Measurements from ENCODE around the gene DRG1.
"Not testable (repeated sequence)": the region's sequence is repeated elsewhere in the genome, so short reads cannot be mapped to it uniquely, and the experiment has no call there.

Gene DRG1

DNA sequence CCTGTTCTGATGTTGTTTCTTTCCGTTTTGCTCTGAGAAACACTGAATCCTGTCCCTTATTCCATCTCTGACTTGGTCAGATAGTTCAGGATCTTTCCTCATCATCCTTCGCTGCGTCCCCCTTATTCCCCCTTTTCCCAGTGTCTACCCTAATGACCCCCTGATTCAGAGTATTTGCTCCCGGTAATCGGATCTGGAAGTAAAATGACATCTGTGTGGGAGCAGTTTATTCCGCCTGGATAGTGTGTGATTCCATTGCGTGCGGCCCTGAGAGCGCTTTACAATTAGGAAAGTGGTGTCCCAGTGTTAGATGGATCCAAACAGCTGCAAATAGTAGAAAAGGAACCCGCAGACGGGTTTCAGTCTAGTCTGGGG lies 606 bp downstream of the DRG1 start:
- peaks cover 7% of the 10 kb centered on the region for H3K36me3 Mint-ChIP-seq
- H3K4me1 Mint-ChIP-seq = peaks cover 7% of the 10 kb centered on the region
- DNase-seq (ENCODE audit: low spot score in 2 of 2) (no peak), ATAC-seq (ENCODE audit: low read depth) (no peak)
- H3K4me3 Mint-ChIP-seq = peak overlapping the region; percentile 97
- H3K27me3 Mint-ChIP-seq = no peaks in the 10 kb centered on the region
- no peaks in the 10 kb centered on the region for H3K9me3 Mint-ChIP-seq
- peak overlapping the region; percentile 97 for H3K27ac Mint-ChIP-seq

- not testable (repeated sequence) for H3K9me3 Mint-ChIP-seq; H3K36me3 Mint-ChIP-seq; ATAC-seq (ENCODE audit: low read depth); DNase-seq (ENCODE audit: low spot score in 2 of 2); H3K27me3 Mint-ChIP-seq; H3K27ac Mint-ChIP-seq; H3K4me3 Mint-ChIP-seq
- H3K4me1 Mint-ChIP-seq = peaks cover 11% of the 10 kb centered on the region
These were observed 2.9 kb downstream of the DRG1 start for GRCh38 chr22:31402350-31402749.

GRCh38 chr22:31425331-31426050 lies 26.1 kb downstream of the DRG1 start:
- no peak for DNase-seq (ENCODE audit: low spot score in 2 of 2)
- Mint-ChIP-seq H3K4me3 (no peak overlapping the region), H3K9me3 (no peaks in the 10 kb centered on the region), H3K36me3 (peaks cover 39% of the 10 kb centered on the region), H3K27ac (peak overlapping the region; percentile 14), H3K4me1 (no peaks in the 10 kb centered on the region), H3K27me3 (no peaks in the 10 kb centered on the region)
- no peak for ATAC-seq (ENCODE audit: low read depth)

DNA sequence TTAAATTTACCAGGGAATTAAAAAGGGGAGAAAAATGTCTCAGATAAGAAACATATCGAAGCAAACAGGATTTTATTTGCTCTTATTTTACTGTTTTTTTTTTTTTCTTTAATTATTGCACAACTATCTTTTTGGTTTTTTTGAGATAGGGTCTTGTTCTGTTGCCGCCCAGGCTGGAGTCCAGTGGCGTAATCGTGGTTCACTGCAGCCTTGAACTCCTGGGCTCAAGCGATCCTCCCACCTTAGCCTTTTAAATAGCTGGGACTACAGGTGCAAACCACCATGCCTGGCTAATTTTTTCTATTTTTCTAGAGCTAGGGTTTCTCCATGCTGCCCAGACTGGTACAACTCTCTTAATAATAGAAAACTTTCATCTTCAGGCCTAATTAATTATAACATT lies 32.5 kb downstream of the DRG1 start:
- Mint-ChIP-seq H3K9me3 (no peaks in the 10 kb centered on the region), H3K27me3 (no peaks in the 10 kb centered on the region), H3K36me3 (peaks cover 42% of the 10 kb centered on the region), H3K4me1 (no peaks in the 10 kb centered on the region), H3K4me3 (no peak overlapping the region), H3K27ac (no peak overlapping the region)
- DNase-seq (ENCODE audit: low spot score in 2 of 2) (no peak), ATAC-seq (ENCODE audit: low read depth) (no peak)

GRCh38 chr22:31436132-31436531 lies 36.7 kb downstream of the DRG1 start:
- no peak overlapping the region for H3K27ac Mint-ChIP-seq
- no peaks in the 10 kb centered on the region for H3K27me3 Mint-ChIP-seq
- no peak overlapping the region for H3K4me3 Mint-ChIP-seq
- H3K4me1 Mint-ChIP-seq = no peaks in the 10 kb centered on the region
- ATAC-seq (ENCODE audit: low read depth) = no peak
- H3K36me3 Mint-ChIP-seq = peaks cover 37% of the 10 kb centered on the region
- no peaks in the 10 kb centered on the region for H3K9me3 Mint-ChIP-seq
- no peak for DNase-seq (ENCODE audit: low spot score in 2 of 2)

GRCh38 chr22:31439808-31440207 lies 40.4 kb downstream of the DRG1 start:
- H3K4me3 Mint-ChIP-seq = no peak overlapping the region
- DNase-seq (ENCODE audit: low spot score in 2 of 2) = no peak
- H3K27me3 Mint-ChIP-seq = no peaks in the 10 kb centered on the region
- peaks cover 43% of the 10 kb centered on the region for H3K36me3 Mint-ChIP-seq
- H3K4me1 Mint-ChIP-seq = no peaks in the 10 kb centered on the region
- no peaks in the 10 kb centered on the region for H3K9me3 Mint-ChIP-seq
- no peak overlapping the region for H3K27ac Mint-ChIP-seq
- no peak for ATAC-seq (ENCODE audit: low read depth)

DNA sequence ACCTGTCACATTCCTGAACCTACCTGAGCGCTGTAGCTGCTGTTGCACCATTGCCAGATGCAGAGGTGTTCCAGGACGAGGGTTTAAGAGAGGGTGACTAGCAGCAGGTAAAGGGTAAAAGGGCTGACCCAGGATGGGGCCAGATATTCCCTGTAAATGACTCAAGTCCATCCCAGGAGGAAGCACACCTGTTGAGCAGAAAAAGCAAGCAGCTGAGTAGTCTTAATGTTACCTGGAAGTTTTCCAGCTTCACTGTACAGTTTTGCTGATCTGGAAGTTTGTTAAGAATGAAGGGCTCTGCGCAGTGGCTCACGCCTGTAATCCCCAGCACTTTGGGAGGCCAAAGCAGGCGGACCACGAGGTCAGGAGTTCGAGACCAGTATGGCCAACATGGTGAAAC lies 41.3 kb downstream of the DRG1 start:
- Mint-ChIP-seq H3K9me3 (no peaks in the 10 kb centered on the region), H3K36me3 (peaks cover 40% of the 10 kb centered on the region), H3K27ac (no peak overlapping the region), H3K27me3 (no peaks in the 10 kb centered on the region), H3K4me1 (no peaks in the 10 kb centered on the region), H3K4me3 (no peak overlapping the region)
- ATAC-seq (ENCODE audit: low read depth) (no peak), DNase-seq (ENCODE audit: low spot score in 2 of 2) (no peak)

- Mint-ChIP-seq H3K27ac (no peak overlapping the region), H3K27me3 (no peaks in the 10 kb centered on the region), H3K36me3 (peaks cover 40% of the 10 kb centered on the region), H3K4me3 (no peak overlapping the region), H3K9me3 (no peaks in the 10 kb centered on the region), H3K4me1 (no peaks in the 10 kb centered on the region)
- no peak for DNase-seq (ENCODE audit: low spot score in 2 of 2)
- ATAC-seq (ENCODE audit: low read depth) = no peak
These were observed 42.2 kb downstream of the DRG1 start for GRCh38 chr22:31441652-31442051.

DNA sequence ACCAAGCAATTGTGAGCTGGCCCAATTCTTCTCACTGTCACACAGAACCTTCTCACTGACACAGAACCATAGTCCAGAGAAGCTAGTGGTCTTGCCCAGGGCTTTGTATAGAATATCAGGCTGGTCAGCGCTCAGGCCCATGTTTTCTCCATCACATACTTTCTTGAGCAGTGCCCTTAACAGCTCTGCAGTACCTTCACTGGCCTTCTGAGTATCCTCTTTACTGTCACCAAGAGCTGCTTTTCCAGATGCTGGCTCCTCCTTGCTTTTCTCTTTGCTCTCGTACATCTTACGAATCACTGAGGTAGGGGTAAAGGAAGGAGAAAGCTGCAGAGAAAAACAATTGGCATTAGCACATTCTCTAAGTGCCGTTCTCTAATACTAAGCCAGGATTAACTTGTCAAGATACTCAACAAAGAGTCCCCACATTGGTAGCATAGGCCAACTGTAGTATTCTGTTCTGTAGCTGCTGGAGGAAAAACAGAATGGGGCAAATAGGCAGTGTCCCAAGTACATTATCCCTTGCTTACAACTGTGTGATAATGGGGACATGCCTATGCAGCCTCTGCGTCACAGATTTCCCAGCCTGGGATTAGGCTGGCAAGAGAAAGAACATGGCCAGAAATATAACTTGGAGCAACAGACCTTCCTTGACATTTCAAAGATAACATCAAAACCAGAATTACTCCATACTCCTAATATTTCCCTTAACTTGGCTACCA lies 43.5 kb downstream of the DRG1 start:
- no peak overlapping the region for H3K4me3 Mint-ChIP-seq
- H3K9me3 Mint-ChIP-seq = no peaks in the 10 kb centered on the region
- no peaks in the 10 kb centered on the region for H3K4me1 Mint-ChIP-seq
- H3K36me3 Mint-ChIP-seq = peaks cover 31% of the 10 kb centered on the region
- no peak overlapping the region for H3K27ac Mint-ChIP-seq
- ATAC-seq (ENCODE audit: low read depth) (no peak), DNase-seq (ENCODE audit: low spot score in 2 of 2) (no peak)
- H3K27me3 Mint-ChIP-seq = no peaks in the 10 kb centered on the region

DNA sequence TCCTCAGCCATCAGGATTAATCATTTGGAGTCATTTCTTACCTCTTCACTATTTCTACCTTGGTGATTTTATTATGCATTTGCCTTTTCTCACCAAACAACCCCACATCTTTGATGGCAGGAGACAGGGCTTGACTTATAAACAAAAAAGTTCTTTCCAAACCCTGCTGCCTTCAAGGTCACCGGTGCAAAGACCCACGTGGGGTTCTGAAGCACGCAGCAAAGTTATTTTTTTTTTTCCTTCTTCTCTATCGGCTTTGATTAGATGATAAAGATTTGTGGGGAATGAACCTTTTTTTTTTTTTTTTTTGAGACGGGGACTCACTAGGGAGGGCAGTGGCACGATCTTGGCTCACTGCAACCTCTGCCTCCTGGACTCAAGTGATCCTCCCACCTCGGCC lies 44.1 kb downstream of the DRG1 start:
- H3K9me3 Mint-ChIP-seq = no peaks in the 10 kb centered on the region
- H3K27me3 Mint-ChIP-seq = no peaks in the 10 kb centered on the region
- H3K27ac Mint-ChIP-seq = no peak overlapping the region
- no peak for DNase-seq (ENCODE audit: low spot score in 2 of 2)
- no peaks in the 10 kb centered on the region for H3K4me1 Mint-ChIP-seq
- ATAC-seq (ENCODE audit: low read depth) = no peak
- no peak overlapping the region for H3K4me3 Mint-ChIP-seq
- H3K36me3 Mint-ChIP-seq = peaks cover 29% of the 10 kb centered on the region

DNA sequence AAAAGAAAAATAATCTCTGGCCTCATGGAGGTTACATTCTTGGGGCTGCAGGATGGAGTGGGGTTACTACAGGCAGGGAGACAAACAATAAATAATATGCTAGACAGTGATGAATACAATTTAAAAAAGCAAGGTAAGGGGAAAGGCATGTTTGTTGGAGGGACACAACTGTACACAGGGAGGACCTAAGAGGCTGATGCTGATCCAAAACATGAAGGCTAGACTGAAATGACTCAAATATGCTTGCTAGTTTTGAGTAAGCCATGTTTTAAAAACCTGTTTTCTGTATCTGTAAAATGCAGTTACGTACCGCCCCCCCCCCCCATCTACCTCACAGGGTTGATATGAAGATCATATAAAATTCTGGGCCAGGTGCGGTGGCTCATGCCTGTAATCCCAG lies 46.2 kb downstream of the DRG1 start:
- H3K4me1 Mint-ChIP-seq = peaks cover 10% of the 10 kb centered on the region
- peak overlapping the region; percentile 42 for H3K27ac Mint-ChIP-seq
- ATAC-seq (ENCODE audit: low read depth) = no peak
- no peak for DNase-seq (ENCODE audit: low spot score in 2 of 2)
- no peak overlapping the region for H3K4me3 Mint-ChIP-seq
- peaks cover 22% of the 10 kb centered on the region for H3K36me3 Mint-ChIP-seq
- no peaks in the 10 kb centered on the region for H3K27me3 Mint-ChIP-seq
- H3K9me3 Mint-ChIP-seq = no peaks in the 10 kb centered on the region

DNA sequence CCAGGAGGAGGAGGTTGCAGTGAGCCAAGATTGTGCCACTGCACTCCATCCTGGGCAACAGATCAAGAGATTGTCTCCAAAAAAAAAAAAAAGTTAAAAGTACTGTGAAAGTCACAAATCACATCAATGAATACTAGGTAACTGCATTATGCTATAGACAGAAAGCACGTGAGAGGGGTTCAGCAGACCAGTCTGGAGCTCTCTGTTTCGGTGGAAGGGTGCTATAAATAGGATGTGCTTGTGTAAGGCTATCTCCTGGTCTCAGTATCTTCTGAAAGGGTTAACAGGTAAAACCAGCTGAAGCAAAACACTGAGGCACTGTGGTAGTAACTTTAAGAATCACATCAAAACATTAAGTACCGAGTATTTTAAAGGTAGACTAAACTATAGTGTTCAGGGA lies 46.8 kb downstream of the DRG1 start:
- no peaks in the 10 kb centered on the region for H3K27me3 Mint-ChIP-seq
- no peak overlapping the region for H3K4me3 Mint-ChIP-seq
- H3K9me3 Mint-ChIP-seq = no peaks in the 10 kb centered on the region
- peaks cover 10% of the 10 kb centered on the region for H3K4me1 Mint-ChIP-seq
- H3K36me3 Mint-ChIP-seq = peaks cover 22% of the 10 kb centered on the region
- ATAC-seq (ENCODE audit: low read depth) (no peak), DNase-seq (ENCODE audit: low spot score in 2 of 2) (no peak)
- no peak overlapping the region for H3K27ac Mint-ChIP-seq

GRCh38 chr22:31446767-31447166 lies 47.4 kb downstream of the DRG1 start:
- DNase-seq (ENCODE audit: low spot score in 2 of 2) (no peak), ATAC-seq (ENCODE audit: low read depth) (no peak)
- Mint-ChIP-seq H3K36me3 (peaks cover 18% of the 10 kb centered on the region), H3K4me3 (no peak overlapping the region), H3K27ac (no peak overlapping the region), H3K27me3 (no peaks in the 10 kb centered on the region), H3K4me1 (peaks cover 12% of the 10 kb centered on the region), H3K9me3 (no peaks in the 10 kb centered on the region)

DNA sequence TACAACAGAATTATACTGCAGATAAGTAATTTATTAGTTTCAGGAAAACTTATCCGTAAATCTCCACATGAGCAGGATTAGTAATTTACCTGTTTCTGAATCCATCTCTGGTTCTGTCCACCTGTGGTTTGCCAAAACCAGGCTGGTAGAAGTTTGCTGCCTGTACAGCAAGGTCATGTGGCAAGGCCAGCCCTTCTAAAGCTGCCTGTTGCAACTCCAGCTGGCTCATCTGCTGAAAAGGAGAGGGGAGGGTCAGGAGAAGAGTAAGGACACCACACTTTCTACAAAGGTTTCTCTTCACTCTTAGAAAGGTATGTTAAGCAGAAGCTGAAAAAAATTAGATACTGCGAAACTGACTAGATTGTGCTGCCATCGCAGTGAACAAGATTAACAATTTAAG lies 47.9 kb downstream of the DRG1 start:
- Mint-ChIP-seq H3K9me3 (no peaks in the 10 kb centered on the region), H3K4me1 (peaks cover 15% of the 10 kb centered on the region), H3K36me3 (peaks cover 13% of the 10 kb centered on the region), H3K4me3 (no peak overlapping the region), H3K27ac (no peak overlapping the region), H3K27me3 (no peaks in the 10 kb centered on the region)
- ATAC-seq (ENCODE audit: low read depth) = no peak
- no peak for DNase-seq (ENCODE audit: low spot score in 2 of 2)

GRCh38 chr22:31448382-31448781 lies 49.0 kb downstream of the DRG1 start:
- Mint-ChIP-seq H3K27ac (no peak overlapping the region), H3K4me3 (no peak overlapping the region), H3K4me1 (peaks cover 15% of the 10 kb centered on the region), H3K27me3 (no peaks in the 10 kb centered on the region), H3K9me3 (no peaks in the 10 kb centered on the region), H3K36me3 (peaks cover 6% of the 10 kb centered on the region)
- ATAC-seq (ENCODE audit: low read depth) (no peak), DNase-seq (ENCODE audit: low spot score in 2 of 2) (no peak)

All from memory B cell (primary cell).